ENCODE results near the gene WDFY2.

Gene WDFY2

GRCh38 chr13:51803422-51804294, 219.4 kb downstream of the WDFY2 start, which contains the start of gene DHRS12:
TSS of gene DHRS12 (minus strand) at chr13:51804163. CDS start at chr13:51799659, 4,504 bp downstream.
- DNase-seq = peak; percentile 61

GRCh38 chr13:51804295-51805172, 220.3 kb downstream of the WDFY2 start:
- DNase-seq = no peak

- DNase-seq = no peak
Measured at GRCh38 chr13:51805313-51805712, 221.1 kb downstream of the WDFY2 start.

- DNase-seq = no peak
Measured at GRCh38 chr13:51805925-51806324, 221.7 kb downstream of the WDFY2 start.

GRCh38 chr13:51806566-51806965, 222.3 kb downstream of the WDFY2 start:
- DNase-seq = no peak

GRCh38 chr13:51807041-51807440, 222.8 kb downstream of the WDFY2 start:
- DNase-seq = no peak

- no peak for DNase-seq
Measured at GRCh38 chr13:51808811-51809210, 224.5 kb downstream of the WDFY2 start.

GRCh38 chr13:51811046-51811445, 226.8 kb downstream of the WDFY2 start:
- DNase-seq = no peak

GRCh38 chr13:51811920-51812451, 227.7 kb downstream of the WDFY2 start:
- DNase-seq = no peak

GRCh38 chr13:51814071-51814470, 229.8 kb downstream of the WDFY2 start:
- no peak for DNase-seq

GRCh38 chr13:51814825-51815650, 230.8 kb downstream of the WDFY2 start:
- DNase-seq = peak; percentile 59

GRCh38 chr13:51815848-51816247, 231.6 kb downstream of the WDFY2 start:
- DNase-seq = peak; percentile 38

- no peak for DNase-seq
Measured at GRCh38 chr13:51816604-51817249, 232.5 kb downstream of the WDFY2 start.

Measured in NCI-H510A treated with DMSO at 0.1 percent for 48 hours (cell line).